GM18502 (cell line): ENCODE measurements around the gene RGS7.
"Not testable (repeated sequence)": the region's sequence is repeated elsewhere in the genome, so short reads cannot be mapped to it uniquely, and the experiment has no call there.

Experiments used
- ATAC-seq: cut with Tn5 transposase; IDR thresholded peaks from one replicate; pipeline ENCODE4 v1.9.1; 2021; ENCODE audit warnings: mild to moderate bottlenecking; ENCODE audit not compliant: unreplicated experiment, poor library complexity

RGS7 gene

DNA sequence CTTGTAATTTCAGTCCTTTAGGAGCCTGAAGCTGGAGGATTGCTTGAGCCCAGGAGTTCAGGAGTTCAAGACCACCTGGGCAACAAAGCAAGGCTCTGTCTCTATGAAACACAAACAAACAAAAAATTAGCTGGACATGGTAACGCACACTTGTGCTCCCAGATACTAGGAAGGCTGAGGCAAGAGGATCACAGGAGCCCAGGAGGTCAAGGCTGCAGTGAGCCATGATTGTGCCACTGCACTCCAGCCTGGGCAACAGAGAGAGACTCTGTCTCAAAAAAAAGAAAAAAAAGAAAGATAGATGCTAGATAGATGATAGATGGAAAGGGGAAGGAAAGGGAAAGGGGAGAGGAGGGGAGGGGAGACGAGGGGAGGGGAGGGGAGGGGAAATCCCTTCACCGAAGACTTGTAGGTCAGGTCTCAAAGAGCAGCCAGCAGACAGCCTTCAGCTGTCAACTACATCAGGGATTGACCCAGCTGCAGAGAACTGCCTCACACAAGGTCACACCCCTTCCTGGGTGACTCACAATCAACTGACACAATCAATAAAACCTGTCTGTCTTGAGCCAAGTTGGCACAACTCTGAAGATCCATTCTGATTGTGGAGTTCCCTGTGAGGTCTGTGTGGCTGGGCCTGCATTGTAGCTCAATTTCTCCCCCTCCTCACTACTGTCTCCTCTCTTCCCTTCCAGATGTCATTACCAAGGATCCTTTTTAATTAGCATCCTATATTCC, 200.6 kb downstream of the RGS7 start:
- no peak for ATAC-seq

DNA sequence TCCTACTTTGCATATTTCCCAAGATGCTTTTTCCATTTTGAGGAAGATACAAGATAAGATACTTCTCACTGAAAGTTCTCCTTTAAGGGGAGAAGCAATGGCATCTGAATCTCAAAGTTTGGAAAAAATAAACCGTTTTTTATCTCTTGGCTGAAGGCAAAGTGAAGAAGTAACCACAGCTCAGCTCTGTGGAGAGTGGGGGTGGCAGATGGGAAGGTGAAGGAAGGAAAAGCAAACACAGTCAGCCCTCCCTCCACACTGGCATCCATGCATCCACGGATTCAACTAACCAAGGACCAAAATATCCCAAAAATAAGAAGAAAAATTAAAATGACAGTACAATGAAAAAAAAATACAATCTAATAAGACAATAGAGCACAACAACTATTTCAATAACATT, 211.1 kb downstream of the RGS7 start:
- ATAC-seq: no peak

DNA sequence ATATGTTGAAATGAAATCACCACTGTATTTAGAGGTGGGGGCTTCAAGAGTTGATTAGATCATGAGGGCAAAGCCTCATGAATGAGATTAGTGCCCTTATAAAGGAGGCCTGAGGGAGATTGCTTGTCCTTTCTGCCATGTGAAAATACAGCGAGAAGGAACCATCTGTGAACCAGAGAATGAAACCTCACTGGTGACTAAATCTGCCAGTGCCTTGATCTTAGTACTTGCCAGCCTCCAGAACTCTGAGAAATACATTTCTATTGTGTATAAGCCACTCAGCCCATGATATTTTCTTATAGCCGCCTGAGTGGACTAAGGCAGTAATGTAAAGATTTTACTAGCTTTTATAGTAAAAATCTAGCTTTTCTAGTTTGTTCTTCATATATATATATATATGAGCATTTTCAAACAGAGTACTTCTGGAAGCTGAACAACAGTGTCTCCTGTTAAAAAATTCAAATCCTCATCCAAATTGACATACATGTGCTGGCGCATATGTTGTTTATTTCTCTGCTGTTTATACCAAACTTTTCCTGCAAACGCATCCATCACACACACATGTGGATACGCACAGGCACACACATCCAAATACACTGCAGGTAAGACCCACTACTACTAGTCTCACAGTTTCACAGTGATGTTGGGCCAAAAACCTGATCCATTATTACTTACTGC, 213.1 kb downstream of the RGS7 start:
- no peak for ATAC-seq

DNA sequence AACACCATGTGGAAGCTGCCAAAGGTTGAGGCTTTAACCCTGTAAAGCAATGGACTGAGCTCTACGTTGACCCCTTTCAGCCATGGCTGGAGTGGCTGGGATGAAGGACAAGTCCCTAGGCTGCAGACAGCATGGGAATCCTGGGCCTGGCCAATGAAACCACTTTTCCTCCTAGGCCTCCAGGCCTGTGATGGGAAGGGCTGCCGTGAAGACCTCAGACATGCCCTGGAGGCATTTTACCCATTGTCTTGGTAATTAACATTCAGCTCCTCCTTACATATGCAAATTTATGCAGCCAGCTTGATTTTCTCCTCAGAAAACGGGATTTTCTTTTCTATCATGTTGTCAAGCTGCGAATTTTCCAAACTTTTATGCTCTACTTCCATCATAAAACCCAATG, 214.5 kb downstream of the RGS7 start:
- ATAC-seq: no peak

DNA sequence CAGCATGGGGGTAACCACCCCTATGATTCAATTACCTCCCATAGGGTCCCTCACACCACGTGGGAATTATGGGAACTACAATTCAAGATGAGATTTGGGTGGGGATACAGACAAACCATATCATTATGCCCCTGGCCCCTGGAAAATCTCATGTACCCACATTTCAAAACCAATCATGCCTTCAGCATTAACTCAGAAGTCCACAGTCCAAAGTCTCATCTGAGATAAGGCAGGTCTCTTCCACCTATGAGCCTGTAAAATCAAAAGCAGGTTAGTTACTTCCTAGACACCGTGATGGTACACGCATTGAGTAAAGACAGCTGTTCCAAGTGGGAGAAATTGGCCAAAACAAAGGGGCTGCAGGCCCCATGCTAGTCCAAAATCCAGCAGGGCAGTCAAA, 215.4 kb downstream of the RGS7 start:
- not testable (repeated sequence) for ATAC-seq

DNA sequence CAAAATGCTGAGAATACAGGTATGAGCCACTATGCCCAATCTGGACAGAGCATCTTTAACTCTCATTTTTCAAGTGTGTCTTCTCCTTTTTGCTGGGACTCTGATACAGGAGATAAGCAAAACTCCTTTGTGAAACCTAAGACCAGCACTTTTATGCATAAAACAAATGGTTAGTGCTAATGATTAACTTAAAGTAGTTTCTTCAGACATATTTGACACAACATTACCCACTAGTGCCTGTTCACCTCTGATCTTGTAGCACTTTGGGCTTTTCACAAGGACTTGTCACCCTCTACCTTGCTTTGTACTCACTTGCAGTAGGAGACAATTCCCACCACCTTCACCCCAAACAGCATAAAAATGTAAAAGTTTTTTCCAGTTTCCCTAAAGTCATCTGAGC, 216.3 kb downstream of the RGS7 start:
- ATAC-seq: no peak

DNA sequence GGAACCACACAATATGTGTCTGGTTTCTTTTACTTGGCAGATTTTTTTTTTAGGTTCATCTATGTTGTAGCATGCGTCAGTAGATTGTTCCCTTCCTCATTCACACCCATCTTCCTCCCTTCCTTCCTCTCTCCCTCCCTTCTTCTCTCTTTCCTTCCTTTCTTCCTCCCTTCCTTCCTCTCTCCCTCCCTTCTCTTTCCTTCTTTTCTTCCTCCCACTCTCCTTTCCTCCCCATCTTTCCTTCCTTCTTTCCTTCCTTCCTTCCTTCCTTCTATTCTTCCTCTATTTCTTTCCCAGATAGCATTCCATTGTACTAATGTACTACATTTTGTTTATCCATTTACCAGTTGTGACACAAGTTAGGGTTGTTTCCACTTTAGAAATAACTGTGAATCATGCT, 218.0 kb downstream of the RGS7 start:
- ATAC-seq: no peak

DNA sequence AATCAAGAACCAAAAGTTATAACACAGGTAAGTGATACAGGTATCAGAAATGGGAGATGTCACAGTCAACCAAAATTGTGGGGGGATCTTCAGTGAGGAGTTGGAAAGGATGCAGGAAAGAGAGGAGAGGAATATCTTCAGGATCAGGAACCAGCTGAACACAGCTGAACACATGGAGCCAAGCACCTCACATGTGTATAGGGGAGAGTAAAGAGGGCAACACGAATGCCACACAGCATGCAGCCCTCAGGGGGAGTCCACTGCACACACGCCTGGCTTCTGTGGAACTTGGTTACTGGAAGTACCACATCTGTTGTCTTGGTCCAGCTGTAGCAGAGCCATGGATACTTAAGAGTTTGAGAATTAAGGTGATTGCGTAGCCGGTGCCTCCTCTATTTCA, 218.8 kb downstream of the RGS7 start:
- no peak for ATAC-seq

DNA sequence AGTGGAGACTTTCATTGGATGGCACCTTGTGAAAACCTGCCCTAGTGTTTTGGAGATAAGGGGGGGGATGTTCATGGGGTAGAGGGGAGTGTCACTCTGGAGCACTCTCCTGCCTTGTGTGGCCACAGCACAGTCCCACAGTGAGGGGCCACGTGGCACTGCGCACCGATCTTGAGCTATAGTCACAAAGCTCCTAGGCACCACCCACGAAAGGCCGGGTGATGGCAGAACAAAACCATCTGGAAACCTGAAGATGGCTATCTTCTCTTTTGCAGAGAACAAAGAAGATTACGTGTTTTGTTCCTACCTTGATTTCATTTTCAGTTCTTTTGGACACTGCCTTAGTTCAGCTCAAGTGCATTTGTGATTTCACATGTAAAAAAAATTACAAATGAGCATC, 220.6 kb downstream of the RGS7 start:
- no peak for ATAC-seq

DNA sequence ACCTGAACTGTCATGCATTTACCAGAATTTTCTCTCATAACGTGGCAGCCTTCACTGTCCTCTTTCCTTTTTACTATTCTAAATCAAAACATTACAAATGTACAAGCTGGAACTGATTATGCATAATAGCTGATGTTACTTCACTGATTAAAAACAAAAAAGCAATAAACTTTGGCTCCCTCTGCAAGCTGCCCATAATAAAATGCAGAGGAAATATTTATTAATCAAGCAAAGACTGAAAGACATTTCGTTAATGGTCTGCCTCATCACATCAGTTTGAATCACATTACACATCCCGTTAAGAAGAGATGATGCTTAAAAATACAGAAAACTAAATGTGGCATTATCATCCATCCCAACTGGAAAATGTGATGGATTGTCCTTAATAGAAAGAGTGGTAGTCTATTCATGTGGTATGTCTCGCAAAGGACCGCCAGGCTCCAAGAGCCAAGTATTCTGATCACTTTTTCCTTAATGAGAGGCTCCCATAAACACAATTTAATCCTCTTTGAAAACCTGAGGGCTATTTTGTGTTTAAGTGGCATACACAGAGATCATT, 225.3 kb downstream of the RGS7 start:
- ATAC-seq: no peak

DNA sequence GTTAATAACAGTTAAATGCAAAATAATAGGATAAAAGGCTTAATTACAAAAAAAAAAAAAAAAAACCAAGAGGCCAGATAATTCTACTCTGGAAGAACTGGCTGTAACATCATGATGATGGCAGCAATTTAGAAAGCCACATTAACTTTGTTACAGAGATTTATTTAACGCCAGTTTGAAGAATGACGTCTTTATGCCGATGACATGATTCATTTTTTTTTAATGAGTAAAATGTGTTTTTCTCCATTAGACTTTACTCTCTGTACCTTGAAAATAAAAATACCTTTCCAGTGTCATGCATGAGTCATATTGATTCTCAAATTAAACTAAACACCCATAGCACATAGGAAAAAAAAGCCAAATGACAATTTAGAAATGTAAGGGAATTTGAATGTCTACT, 226.1 kb downstream of the RGS7 start:
- ATAC-seq: no peak

DNA sequence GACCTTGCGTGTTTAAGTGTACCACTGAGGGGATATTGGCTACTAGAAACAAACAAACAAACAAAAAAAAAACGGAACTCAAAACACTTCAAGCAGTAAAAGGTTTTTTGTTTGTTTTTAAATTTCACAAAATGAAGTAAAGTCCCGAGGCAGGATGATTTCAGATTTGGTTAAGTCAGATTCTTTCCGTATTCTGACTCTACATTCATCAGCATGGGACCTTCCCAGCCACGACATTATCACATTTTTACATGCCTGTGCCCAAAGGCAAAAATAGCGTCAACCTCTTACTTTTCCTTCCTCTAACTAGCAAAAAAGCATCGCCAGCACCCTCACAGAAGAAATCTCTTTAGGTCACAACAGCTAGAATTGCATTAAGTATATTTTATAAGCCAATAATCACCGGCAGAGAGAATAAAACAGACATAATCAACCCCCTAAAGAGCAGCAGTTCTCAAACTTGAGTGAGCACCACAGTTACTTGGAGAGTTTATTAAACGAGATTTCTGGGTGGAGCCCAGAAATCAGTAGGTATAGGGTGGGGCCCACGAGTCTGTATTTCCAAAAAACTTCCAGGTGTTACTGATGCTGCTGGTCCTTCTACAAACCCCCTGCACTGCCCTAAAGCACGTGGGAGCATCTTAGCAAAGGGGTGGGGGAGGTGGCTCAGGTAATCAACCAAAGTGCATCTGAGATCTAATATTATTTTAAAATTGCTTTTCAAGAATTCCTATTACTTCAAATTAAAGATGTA, 227.6 kb downstream of the RGS7 start:
- no peak for ATAC-seq

DNA sequence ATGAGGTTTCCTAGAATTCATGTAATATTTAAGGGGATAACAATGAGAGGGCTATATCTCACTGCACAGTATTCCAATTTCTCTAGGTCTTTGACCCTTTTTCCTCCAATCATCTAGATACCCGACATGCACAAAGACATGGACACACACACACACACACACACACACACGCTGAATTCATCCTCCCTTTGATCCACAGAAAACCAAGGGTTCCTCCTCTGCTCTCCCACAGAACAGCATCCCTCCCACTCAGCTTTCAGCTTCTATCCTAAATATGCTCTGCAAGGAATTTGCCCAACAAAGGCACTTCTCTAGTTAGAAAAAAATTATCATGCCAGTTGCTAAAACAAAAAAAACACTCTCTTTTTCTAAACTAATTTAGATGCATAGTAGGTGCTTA, 231.7 kb downstream of the RGS7 start:
- ATAC-seq: no peak

DNA sequence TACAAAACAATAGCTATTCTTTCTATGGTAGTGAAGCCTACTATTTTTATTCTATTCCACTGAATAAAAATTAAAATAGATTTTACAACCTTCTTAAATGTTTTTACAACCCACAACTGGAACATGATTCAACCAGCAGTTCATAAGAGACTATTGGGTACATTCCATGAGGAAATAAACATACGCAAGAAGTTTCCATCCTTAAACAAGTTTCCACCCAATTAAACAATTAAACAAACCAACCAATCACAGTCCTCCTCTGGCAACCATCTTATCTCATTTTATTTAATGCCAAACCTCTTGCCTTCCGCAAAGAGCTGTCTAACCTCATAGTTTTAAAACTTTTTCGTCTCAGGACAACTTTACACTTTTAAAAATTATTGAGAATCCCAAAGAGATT, 239.0 kb downstream of the RGS7 start:
- ATAC-seq: no peak

DNA sequence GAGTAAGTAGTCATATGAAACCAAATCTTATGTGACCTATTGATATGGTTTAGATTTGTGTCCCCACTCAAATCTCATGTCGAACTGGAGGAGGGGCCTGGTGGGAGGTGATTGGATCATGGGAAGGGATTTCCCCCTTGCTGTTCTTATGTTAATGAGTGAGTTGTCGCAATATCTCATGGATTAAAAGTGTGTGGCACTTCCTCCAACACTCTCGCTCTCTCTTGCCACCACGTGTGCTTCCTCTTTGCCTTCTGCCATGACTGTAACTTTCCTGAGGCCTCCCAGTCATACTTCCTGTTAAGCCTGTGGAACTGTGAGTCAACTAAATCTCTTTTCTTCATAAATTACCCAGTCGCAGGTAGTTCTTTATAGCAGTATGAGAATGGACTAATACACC, 241.2 kb downstream of the RGS7 start:
- ATAC-seq: no peak

DNA sequence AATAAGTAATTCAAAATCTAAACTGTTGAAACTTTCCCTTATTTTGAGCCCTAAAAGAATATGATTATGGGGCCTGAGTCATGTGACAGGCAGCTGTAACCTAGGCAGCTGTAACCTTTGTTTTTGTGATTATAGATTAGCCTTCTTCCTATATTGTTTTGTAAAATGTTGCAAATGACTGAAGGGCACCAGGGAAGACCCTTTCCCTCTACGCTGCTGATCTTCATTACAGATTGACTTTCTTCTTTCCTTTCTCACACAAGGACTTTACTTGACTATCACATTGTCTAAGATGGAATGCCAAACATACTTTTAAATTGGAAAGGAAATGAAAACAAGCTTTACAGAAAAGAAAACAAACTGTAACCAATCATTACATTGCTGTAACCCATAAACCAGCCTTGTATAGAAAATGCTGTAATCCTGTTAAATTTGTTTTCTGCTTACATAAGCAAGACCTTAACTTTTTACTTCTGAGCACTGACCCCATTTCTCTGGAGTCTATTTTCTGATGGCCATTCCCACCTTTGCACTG, 242.2 kb downstream of the RGS7 start:
- ATAC-seq: no peak

DNA sequence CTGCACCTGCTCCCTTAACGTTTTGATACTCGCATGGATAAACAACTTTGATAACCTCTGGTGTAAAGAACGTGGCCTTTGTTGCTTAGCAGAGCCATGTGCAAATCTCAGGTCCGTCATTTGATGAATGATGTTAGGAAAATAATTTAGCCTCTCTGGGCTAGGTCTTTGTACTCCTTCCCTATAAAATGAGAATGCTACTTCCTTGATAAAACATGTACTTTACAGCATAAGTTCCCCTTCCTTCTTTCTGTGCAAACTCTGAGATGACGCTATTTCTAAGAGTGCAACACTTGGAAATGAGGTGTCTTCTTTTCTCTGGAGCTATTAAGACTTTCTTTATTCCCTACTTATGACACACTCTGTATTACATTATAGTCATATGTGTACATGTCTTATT, 243.4 kb downstream of the RGS7 start:
- no peak for ATAC-seq

DNA sequence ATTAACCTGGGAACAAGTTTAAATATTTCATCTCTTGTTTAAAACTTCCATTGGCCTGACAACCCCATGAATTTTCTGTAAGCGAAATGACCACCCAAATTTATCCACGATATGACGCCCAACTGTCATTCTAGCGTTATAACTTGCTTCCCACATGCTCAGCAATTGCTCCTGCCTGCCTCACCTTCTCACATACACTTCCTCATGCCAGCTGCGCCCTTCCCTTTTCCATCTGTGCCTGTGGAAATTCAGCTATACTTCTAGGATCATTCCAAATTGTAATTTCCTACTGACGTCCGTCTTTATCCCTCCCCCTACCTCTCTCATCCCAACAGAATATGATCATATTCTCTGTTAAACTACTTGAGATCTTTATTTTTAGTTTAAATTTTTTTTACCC, 248.0 kb downstream of the RGS7 start:
- ATAC-seq: no peak

DNA sequence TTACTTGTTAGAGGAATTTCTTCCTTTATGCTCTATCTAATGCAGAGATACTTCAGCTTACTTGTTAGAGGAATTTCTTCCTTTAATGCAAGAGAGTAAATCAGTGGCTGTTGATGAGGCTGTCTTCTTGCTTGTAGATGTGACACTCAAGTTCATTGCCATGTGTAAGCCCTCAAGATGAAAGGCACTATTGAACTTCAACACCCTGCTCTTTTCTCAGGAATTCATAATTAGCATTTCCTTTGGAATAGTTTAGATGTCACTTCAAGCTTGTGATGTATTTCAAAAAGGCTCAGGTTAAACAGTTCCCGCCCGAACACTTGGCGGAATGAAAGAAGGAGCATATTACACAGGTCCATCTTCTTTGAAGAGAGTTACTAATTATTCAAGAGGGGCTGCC, 251.9 kb downstream of the RGS7 start:
- ATAC-seq: no peak

DNA sequence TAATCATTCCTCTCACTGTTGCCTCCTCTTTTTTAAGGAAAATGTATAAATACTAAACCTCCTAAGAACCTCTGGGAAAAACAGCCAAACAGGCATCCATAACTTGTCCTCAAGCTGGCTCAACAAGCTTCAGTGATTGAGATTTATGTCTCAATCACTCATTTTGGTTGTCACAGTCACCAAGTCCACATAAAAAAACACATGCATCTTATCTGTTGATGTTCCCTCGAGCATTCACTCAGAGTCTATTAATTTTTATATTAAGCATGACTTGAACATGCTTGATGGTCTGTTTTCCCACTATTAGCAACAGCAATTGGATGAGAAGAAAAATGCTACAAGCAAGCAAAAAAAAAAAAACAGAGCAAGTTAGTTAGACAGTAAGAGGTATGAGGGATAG, 254.3 kb downstream of the RGS7 start:
- no peak for ATAC-seq

DNA sequence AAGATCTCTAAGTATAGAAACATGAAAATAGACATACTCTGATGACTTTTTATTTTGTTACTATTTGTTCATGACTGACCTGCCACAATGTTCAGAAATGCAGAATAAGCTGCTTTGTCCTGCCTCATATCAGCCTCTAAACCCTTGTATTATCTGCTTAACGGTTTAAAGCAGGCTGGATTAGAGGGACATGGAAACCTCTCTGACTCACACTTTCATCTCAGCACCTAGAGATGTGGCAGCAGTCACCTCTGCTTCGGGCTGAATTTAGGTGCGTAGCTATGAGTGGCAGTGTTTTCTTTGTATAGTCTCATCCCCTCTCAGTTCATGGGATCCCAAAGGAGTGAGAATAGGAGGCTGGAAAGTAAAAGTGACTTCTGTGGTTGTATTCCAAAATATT, 255.4 kb downstream of the RGS7 start:
- no peak for ATAC-seq
